Progenitor cell of endocrine pancreas (in vitro differentiated cells): ENCODE data around the gene BEND4. TPM values are rescaled to one million over a fixed set of nuclear protein-coding genes. Genes with fewer than 3 reads are reported as not detected.

Experiments used
- DNase-seq: peaks from one replicate; pipeline ENCODE4 v3.0.0; 2021; ENCODE audit warnings: low spot score; ENCODE audit not compliant: unreplicated experiment
- H3K27ac Mint-ChIP-seq: 2 replicates; pipeline ENCODE4 v1.8.0; 2021; ENCODE audit warnings: mild to moderate bottlenecking, moderate library complexity, mixed read lengths
- H3K27me3 Mint-ChIP-seq: 2 replicates; pipeline ENCODE4 v1.8.0; 2021; ENCODE audit warnings: mixed read lengths
- H3K36me3 Mint-ChIP-seq: 2 replicates; pipeline ENCODE4 v1.8.0; 2022; ENCODE audit warnings: mixed read lengths; ENCODE audit not compliant: insufficient read depth
- H3K4me1 Mint-ChIP-seq: 2 replicates; pipeline ENCODE4 v1.8.0; 2021; ENCODE audit warnings: low read depth, mixed read lengths
- H3K4me3 Mint-ChIP-seq: 2 replicates; pipeline ENCODE4 v1.8.0; 2021; ENCODE audit warnings: low read depth, mild to moderate bottlenecking, moderate library complexity, mixed read lengths
- H3K9me3 Mint-ChIP-seq: 2 replicates; pipeline ENCODE4 v1.8.0; 2021; ENCODE audit warnings: low read depth, mixed read lengths
- CTCF ChIP-seq: fragments of 200-600 bp; sonication (generic); IDR thresholded peaks from one replicate; pipeline ENCODE4 v1.5.0; 2021; ENCODE audit warnings: antibody characterized with exemption, mild to moderate bottlenecking; ENCODE audit not compliant: unreplicated experiment
- total RNA-seq: library from RNA; stranded (reverse); gene quantifications from 2 replicates; pipeline ENCODE4 v1.2.1, GENCODE V29; 2021

BEND4 gene
- total RNA-seq, 1 donor from 2014 or later = 0.55 TPM

GRCh38 chr4:42159271-42160001 lies 7.0 kb upstream of the BEND4 start:
- no peak overlapping the region for H3K4me3 Mint-ChIP-seq
- DNase-seq = no peak

GRCh38 chr4:42151568-42152506 lies 618 bp downstream of the BEND4 start:
- Mint-ChIP-seq H3K27ac (no peak overlapping the region), H3K27me3 (peaks cover 58% of the 10 kb centered on the region), H3K9me3 (no peaks in the 10 kb centered on the region), H3K4me3 (peak overlapping the region; percentile 77), H3K36me3 (no peaks in the 10 kb centered on the region), H3K4me1 (peaks cover 2% of the 10 kb centered on the region)
- TF ChIP-seq CTCF = no peak
- DNase-seq = peak; percentile 31

More at GRCh38 chr4:42159271-42160001, 7.0 kb upstream of the BEND4 start:
- Mint-ChIP-seq H3K27ac (no peak overlapping the region), H3K4me1 (peaks cover 6% of the 10 kb centered on the region), H3K27me3 (peaks cover 22% of the 10 kb centered on the region), H3K9me3 (peaks cover 5% of the 10 kb centered on the region), H3K36me3 (no peaks in the 10 kb centered on the region)
- TF ChIP-seq CTCF = no peak

- peak overlapping the region; percentile 65 for H3K27ac Mint-ChIP-seq
- H3K4me1 Mint-ChIP-seq = peaks cover 2% of the 10 kb centered on the region
- peaks cover 55% of the 10 kb centered on the region for H3K27me3 Mint-ChIP-seq
- peak; percentile 9 for DNase-seq
- peak overlapping the region; percentile 61 for H3K4me3 Mint-ChIP-seq
- H3K9me3 Mint-ChIP-seq = no peaks in the 10 kb centered on the region
- TF ChIP-seq CTCF = no peak
- no peaks in the 10 kb centered on the region for H3K36me3 Mint-ChIP-seq
Observed at GRCh38 chr4:42150653-42151567, 1.5 kb downstream of the BEND4 start.

- no peak for TF ChIP-seq CTCF
- Mint-ChIP-seq H3K4me1 (peaks cover 2% of the 10 kb centered on the region), H3K27ac (no peak overlapping the region), H3K4me3 (no peak overlapping the region), H3K27me3 (peaks cover 44% of the 10 kb centered on the region), H3K36me3 (no peaks in the 10 kb centered on the region), H3K9me3 (no peaks in the 10 kb centered on the region)
- no peak for DNase-seq
Observed at GRCh38 chr4:42149004-42149403, 3.5 kb downstream of the BEND4 start.
